ENCODE results near the gene TSPAN5.

The TSPAN5 gene

DNA sequence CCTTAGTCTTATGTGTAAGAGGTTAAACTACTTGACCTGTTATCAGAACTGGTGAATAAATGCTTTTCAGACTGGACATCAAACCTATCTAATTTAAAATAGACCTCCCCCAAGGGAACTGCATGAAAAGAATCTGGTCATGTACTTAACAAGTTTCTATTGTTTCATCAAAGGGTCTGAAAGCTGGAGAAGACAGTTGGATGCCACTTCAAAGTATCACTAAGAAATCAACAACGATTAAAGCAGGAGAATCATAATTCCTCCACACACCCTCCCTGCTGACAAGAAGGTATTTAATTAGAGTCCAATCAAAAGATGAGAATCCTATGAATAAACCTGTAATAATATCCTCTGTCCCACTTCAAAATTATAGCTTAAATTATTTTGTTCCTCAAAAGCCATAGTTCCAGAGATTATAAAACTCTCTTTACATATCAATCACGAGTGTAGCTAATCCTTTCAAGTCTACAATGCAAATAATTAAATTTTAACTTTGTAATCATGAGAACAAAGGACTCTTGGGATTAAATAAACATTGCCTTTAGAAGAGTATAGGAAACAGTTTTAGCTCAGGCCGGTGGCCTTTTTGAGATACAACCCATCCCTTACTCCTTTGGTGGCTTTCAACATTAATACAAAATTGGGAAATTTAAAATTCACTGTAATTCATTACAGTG, 35.1 kb downstream of the TSPAN5 start:
- DNase-seq (ENCODE audit: low read depth in 2 of 2): no peak
- TF ChIP-seq, protein P1, sequence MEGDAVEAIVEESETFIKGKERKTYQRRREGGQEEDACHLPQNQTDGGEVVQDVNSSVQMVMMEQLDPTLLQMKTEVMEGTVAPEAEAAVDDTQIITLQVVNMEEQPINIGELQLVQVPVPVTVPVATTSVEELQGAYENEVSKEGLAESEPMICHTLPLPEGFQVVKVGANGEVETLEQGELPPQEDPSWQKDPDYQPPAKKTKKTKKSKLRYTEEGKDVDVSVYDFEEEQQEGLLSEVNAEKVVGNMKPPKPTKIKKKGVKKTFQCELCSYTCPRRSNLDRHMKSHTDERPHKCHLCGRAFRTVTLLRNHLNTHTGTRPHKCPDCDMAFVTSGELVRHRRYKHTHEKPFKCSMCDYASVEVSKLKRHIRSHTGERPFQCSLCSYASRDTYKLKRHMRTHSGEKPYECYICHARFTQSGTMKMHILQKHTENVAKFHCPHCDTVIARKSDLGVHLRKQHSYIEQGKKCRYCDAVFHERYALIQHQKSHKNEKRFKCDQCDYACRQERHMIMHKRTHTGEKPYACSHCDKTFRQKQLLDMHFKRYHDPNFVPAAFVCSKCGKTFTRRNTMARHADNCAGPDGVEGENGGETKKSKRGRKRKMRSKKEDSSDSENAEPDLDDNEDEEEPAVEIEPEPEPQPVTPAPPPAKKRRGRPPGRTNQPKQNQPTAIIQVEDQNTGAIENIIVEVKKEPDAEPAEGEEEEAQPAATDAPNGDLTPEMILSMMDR (IDR thresholded peaks at IDR 0.05; ENCODE audit: low read depth, low read length): no peak
- H3K4me3 ChIP-seq (replicated peaks in 1 of 2; ENCODE audit: low read depth in 2 of 2, low read length in 2 of 2): no peak overlapping the region

DNA sequence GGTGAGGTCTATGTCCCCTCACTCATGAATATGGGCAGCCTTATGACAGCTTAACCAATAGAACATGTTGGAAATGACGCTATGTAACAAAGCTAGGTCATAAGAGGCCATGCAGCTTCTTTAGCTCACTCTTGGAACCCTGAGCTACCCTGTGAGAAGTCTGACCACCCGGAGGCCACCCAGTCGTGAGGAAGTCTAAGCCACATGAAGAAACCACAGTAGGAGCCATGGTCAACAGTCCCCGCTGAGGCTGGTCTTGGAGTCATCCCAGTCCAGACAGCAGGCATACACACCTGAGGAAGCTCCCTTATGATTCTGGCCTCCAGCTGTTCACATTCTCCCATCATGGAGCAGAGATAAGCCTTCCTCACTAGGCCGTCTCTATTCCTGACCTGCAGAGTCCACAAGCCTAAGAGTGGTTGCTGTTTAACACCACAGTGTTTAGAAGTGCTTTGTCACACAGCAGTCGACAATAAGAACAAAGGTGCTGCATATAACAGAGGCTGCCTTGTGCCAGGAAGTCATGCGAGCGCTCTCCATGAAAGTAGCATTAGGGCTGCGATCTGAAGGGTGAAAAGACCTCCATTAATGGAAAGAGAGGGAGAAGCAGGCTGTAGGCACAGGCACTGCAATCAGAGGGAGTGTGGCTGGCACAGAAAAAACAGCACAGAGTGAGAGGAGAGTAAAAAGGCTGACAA, 38.2 kb downstream of the TSPAN5 start:
- TF ChIP-seq, protein P1 (IDR thresholded peaks at IDR 0.05; ENCODE audit: low read depth, low read length): no peak
- no peak for DNase-seq (ENCODE audit: low read depth in 2 of 2)
- no peak overlapping the region for H3K4me3 ChIP-seq (replicated peaks in 1 of 2; ENCODE audit: low read depth in 2 of 2, low read length in 2 of 2)

DNA sequence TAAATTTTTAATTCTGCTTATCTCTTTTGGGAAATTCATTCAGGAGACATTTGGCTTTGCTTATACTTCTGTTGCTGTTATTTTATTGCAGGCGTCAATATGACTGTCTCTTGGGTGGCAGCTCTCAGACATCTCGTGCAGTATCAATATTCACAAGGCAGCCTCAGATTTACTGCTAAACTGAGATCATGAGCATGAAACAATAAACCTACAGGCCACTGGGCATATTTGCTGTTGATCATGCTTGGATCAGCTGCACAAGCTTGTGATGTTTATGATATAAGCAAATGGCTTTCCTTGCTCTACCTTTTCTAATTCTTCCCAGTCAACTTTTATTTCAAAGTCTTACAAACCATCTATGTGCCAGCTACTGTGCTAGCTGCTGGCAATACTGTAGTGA, 39.2 kb downstream of the TSPAN5 start:
- TF ChIP-seq, protein P1 (IDR thresholded peaks at IDR 0.05; ENCODE audit: low read depth, low read length): no peak
- no peak for DNase-seq (ENCODE audit: low read depth in 2 of 2)
- no peak overlapping the region for H3K4me3 ChIP-seq (replicated peaks in 1 of 2; ENCODE audit: low read depth in 2 of 2, low read length in 2 of 2)

DNA sequence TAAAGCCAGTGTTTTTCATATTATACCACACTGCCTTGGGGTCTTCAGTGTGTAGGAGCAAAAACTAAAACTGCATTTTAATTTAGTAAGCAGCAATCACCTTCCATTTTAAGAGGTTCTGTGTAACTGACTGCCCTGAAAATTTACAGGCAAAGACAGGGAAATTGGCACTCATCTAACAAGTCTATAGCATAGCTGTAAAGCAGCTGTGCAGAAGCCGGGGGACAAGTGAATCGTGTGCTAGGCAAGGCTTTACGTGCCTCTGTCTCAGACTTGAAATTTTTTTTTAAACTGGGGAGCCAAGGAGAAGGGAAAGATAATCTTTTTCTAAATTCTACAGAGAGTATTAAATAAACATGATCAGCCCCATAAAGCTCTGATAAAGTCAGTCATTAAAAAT, 39.7 kb downstream of the TSPAN5 start:
- no peak overlapping the region for H3K4me3 ChIP-seq (replicated peaks in 1 of 2; ENCODE audit: low read depth in 2 of 2, low read length in 2 of 2)
- no peak for DNase-seq (ENCODE audit: low read depth in 2 of 2)
- TF ChIP-seq, protein P1 (IDR thresholded peaks at IDR 0.05; ENCODE audit: low read depth, low read length): no peak

DNA sequence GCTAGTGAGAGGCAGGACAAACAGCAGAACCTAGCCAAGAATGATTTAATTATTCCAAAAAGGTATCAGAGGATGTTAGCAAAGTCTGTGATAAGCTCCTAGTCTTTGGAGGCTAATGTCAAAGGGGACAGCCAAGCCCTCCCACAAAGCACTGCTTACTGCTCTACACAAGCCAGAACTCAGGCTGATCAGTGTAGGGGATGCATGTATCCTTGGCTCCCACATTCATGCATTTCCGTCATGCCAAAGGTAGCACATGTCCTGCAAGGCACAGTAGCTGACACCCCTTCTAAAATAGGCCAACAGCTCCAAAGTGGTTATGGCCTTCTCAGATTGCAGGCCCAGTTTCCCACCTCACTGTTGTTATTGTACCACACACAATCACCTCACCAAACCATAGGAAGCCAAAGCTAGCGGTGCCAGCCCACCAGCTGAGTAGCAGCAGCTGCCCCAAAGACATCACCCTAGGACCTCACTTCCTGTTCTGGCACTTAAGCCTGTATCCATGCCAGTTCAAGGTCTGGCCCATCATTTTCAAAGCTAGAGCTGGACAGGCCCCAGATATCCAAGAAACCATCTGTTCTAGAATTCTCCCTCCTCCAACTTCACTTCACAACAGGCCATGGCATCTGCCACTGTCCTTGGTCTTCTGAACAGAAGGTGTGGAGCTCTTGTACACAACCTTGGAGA, 40.9 kb downstream of the TSPAN5 start:
- TF ChIP-seq, protein P1 (IDR thresholded peaks at IDR 0.05; ENCODE audit: low read depth, low read length): no peak
- H3K4me3 ChIP-seq (replicated peaks in 1 of 2; ENCODE audit: low read depth in 2 of 2, low read length in 2 of 2): no peak overlapping the region

DNA sequence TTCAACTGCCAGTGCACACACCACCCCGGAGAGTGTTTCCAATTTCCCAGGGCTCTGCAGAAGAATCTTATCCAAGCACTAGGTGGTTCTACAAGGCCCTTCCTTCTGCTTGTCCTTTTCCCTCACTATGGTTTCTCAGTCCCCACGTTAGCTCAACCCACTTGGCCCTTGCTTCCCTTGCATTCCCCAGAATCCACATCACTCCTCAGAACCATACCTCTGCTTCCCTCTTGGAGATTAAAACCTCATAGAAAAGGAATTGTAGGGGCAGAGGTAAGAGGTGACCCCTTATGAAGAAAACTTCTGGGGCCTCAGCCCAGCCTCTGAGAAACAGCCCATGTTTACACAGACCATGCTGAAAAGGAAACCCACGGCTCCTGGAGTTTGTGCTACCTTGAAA, 42.4 kb downstream of the TSPAN5 start:
- H3K4me3 ChIP-seq (replicated peaks in 1 of 2; ENCODE audit: low read depth in 2 of 2, low read length in 2 of 2): no peak overlapping the region
- no peak for DNase-seq (ENCODE audit: low read depth in 2 of 2)
- TF ChIP-seq, protein P1 (IDR thresholded peaks at IDR 0.05; ENCODE audit: low read depth, low read length): no peak

More for the DNA sequence above, 40.9 kb downstream of the TSPAN5 start:
- DNase-seq (ENCODE audit: low read depth in 2 of 2): peak in 1 of 2 donors; percentile 51

Data from cardiac fibroblast (primary cell).